GM20431 (cell line): Measurements from ENCODE around the gene LDHD.

Experiments used
- in situ Hi-C: fragments of 300-500 bp; cut with MseI, MboI; formaldehyde crosslinking; loops from one replicate; pipeline ENCODE4 v1.15.0; 2020; ENCODE audit warnings: low sequenced_read_pairs; ENCODE audit not compliant: unreplicated experiment

The LDHD gene

DNA sequence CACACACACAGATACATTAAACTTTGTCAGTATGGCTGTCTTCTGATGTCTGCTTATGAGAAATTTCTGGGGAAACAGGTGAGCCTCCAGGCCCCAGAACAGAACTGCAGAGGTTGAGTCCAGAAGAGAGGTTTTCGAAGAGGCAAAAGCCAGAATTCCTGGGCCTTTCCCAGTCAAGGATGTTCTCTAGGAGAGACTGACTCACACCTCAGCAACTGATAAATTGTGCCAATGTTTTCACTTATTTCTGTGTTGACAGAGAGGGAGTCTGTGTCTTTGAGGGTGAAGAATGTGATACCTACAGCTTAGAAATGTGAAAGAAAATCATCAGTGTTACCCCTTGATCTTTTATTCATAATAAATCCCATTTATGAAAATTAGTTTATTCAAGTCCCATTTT is 30.3 kb downstream of the LDHD start:
- in situ Hi-C loops, result no loop called here

GRCh38 chr16:75085556-75085955 is 31.0 kb downstream of the LDHD start:
- in situ Hi-C loops, result no loop called here

GRCh38 chr16:75083813-75084212 is 32.8 kb downstream of the LDHD start:
- in situ Hi-C loops, result no loop called here

DNA sequence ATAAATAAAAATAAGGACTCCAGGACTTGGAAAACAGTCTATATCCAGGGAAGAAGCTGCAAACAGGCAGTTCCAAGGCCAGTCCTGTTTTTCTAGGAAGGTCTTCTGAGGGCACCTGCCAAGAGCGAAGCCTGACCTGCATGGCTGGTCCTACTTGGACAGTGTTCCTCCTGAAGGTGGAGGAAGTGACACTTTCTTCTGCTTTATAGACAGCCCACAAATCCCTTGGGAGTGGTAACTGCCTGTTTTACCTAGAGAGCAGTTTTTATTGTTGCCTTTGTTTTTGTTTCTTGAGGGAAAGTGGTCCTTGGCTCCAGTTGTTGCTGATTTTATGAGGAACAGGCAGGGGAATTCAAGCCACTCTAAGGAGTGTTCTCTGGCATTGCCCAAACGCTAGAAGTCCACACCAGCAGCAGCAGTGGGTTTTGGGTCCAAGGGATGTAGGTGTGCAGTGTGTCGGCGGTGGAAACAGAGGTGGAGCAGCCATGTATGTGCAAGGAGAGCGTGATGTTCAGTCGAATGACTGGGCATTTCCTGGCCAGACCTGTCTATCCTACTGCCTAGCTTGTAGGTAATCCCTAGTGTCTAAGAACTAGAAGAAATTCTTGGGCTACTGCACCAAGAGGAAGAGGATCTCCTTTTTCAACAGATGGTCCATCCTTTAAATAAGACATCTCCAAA is 35.3 kb downstream of the LDHD start:
- in situ Hi-C loops, result no loop called here

GRCh38 chr16:75080205-75081029 is 36.2 kb downstream of the LDHD start:
- in situ Hi-C loops, result no loop called here

- in situ Hi-C loops, result no loop called here
These were observed 37.1 kb downstream of the LDHD start for GRCh38 chr16:75079346-75079926.

DNA sequence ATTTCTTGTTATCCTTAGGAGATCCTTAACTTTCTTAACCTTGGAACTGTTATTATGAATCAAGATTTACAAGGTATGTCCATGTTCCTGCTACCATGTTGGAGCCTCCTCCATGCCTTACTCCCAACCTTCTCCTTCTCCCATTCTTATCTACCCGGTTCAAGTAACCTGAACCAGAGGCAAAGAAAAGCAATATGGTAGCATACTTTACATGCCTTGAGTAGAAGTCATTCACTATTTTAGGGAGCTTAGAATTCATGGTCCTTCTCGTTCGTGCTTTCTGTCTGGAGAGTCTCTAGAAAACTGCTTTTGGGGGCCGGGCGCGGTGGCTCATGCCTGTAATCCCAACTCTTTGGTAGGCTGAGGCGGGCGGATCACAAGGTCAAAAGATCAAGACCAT is 37.7 kb downstream of the LDHD start:
- in situ Hi-C loops, result no loop called here

GRCh38 chr16:75075688-75076268 is 40.8 kb downstream of the LDHD start:
- in situ Hi-C loops, result no loop called here

DNA sequence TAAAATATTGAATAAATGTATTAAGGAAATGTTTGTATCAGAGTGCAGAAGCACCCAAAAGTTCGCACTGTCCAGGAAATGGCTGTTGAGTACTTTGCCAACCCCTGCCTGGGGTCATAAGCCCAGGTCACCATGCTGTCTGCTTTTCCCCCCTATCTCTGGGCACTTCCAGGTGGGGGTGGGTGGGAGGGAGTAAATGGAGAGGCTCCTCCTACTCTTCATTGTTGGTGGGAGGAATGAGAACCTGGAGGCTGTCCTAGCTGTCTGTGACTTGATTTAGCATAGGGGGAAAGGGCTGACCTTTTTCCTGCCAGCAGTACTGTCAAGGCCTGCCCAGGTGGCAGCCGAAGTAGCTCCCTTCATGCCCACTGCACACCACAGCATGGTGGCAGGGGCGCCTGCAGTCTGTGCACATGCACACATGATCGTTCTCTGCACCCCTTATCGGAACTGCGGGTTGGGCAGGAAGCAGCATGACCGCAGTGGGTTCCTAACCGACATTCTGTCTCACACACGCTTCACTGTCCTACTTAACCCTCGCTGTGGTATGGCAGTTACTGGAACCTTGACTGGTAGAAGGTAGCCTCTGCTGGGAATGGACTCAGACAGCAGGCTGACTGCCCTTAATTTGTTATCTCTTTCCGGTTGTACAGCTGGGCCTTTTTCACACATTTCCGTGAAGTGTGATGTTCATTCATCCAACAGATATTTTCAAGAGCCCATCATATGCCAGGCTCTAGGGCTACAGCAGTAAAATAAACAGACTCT is 41.5 kb downstream of the LDHD start:
- in situ Hi-C loops, result no loop called here

GRCh38 chr16:75074304-75074793 is 42.2 kb downstream of the LDHD start:
- in situ Hi-C loops, result no loop called here

DNA sequence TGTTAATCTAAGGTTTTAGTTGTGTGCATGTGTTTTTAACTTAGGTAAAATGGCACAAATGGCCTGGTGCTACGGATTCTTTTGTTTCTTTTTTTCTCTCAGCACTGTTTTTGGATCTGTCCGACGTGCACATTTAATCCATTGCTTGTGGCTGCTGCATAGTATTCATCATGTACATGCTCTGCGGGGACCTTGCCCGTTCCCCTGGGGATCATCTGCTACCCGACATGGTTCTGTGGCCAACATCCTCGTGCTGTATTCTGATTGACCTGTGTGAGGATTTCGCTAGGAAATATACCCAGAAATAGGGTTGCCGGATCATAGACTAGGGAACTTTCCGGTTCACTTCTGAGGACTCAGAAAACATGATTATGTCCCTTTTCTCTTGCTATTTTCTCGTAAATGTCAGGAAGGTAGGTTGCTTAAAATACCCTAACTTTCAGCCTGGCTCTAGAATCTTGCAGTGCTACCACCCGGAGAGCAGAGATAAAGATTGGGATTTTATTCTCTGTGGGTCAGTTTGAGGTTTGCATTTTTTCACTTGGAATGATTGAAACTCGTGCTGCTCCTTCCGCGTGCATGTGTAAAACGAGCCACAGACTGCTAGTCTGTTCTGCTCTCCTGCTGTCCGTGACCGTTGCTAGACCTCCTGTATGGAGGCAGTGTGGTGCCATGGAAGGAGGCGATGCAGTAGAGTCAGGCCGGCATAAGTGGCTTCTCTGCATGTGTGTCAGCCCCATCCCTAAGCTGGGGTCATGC is 42.9 kb downstream of the LDHD start:
- in situ Hi-C loops, result no loop called here

DNA sequence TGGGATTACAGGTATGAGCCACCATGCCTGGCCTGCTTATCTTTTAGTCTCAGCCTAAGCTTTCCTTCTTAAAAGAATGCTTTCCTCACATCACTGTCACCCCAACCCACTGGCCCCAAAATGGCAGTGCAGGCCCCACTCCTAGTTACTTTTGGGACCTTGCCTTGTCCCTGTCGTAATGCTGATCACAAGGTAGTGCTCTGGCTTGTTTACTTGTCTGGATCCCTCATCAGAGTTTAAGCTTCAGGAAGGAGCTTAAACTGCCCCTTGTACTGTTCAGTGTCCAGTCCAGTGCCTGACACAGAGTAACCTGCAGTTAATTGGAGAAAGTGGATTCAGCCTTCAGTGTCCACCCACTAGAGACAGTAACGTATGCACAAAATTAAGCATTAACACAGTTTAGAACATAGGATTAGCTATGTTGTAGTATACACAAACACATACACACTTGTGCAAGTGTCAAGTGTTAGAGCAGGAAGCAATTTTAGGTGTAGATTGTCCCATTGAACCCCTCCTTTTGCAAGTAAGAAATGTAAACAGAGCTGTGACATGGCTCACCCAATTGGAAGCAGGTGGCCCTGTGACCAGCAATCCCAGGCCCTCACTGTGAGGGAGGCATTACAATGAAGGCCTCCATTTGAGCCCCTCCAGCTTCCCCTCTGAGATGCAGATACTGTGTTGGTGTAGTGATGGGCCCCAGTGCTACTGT is 44.2 kb downstream of the LDHD start:
- in situ Hi-C loops, result no loop called here

DNA sequence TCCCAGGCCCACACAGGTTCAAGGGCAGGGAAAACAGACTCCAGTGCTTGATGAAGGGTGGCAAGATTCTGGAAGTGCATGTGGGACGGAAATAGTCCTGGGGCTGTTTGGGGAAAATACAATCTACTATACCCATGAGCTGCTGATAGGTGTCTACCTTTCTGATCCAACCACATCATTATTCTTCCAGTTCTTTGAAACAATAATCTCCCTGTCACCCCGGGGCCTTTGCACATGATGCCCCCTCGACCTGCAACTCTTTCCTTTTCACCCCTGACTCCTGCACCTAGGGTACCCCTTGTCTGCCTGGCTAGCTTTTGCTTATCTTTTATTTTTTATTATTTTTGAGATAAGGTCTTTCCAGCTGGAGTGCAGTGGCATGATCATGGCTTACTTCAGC is 45.0 kb downstream of the LDHD start:
- in situ Hi-C loops, result no loop called here

DNA sequence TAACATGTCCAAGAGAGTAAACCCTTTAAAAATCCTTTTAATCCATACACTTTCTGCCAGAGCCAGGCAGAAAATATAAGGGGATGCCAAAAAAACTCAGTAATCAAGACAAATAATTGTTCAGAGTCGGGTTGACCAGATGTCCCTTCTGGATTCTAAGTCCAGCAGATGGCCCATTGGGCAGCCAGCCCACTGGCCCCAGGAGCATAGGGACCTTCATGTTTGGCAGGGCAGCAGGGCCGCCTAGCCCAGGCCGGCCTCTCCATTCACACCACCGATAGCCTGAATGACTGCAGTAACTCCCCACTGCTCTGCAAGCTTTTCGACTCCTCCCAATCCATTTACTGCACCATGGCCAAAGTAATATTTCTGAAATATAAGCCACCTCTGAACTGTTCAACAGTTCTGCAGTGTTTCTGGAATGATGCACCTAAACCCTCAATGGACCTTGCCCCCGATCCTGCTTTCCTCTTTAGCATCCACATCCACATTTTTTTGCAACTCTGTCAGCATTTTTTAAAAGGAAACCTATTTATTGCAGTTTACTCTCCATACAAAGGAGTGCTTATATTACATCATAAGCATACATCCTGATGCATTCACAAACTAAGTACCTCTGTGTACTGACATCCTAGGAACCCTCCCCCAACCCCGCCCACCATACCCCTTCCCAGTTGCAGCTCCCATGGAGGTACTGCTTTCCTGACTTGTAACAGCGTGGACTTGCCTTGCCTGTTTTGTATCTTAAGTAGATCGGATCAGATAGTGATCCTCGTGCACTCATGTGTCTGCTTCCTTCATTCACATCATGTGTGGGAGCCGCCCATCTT is 46.4 kb downstream of the LDHD start:
- in situ Hi-C loops, result no loop called here

DNA sequence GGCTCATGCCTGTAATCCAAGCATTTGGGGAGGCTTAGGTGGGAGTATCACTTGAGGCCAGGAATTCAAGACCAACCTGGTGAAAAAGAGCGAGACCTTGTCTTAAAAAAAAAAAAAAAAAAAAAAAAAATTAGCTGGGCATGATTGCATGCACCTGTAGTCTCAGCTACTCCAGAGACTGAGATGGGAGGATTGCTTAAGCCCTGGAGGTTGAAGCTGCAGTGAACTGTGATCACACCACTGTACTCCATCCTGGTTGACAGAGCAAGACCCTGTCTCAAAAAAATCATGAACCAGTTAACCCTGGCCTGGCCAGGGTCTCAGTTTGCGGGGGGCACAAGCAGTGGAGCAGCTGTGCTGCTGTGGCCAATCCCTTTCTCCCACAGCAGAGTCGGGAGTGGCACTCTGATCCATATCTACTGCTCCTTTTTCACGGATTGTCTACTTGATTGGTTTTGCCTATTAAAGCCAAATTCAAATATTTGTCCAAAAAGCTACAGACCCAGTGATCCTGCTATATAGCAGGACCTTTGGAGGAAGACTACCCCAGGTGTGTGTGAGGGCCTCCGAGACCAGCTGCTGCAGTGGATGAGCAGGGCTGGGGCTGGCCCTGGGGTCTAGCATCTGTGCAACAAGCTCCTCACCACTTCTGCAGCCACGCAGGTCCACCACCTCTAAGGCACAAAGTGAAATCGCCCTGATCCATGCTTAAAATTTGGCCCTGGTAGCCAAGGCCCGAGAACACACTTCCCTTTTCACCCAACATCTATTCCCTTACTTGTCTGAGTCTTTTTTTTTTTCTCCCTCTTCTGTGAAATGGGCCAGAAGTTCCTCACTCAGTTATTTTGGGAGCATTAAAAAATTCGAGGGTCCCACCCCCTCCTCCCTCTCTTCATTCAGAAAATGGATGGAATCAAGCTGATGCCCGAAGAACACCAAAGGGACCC is 48.2 kb downstream of the LDHD start:
- in situ Hi-C loops, result no loop called here

DNA sequence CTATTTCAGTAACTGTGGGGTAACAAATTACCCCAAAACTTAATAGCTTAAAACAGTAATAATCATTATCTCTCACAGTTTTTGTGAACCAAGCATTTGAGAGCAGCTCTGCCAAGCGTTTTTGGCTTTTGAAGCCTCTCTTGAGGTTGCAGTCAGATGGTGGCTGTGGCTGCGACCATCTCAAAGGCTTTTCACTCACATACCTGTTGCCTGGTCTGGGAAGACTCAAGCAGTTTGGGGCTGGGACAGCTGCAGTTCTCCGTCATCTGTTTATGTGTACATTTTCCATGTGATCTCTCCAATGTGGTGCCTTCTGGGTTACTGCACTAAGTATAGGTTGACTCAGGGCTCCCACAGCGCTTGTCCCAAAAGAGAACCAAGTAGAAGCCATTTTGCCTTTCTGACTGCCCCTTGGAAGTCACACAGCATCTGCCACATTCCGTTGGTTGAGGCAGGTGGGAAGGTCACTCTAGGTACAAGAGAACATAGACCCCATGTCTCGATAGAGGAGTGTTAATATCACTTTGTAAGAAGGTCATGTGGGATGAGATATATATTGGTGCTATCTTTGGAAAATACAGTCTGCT is 49.6 kb downstream of the LDHD start:
- in situ Hi-C loops, result no loop called here
